Amniotic stem cell (primary cell): ENCODE data around the gene AFAP1.

Experiments used
- DNase-seq: peaks from one replicate; lab custom pipeline; 2025; lab: John Stamatoyannopoulos, UW

AFAP1 gene

DNA sequence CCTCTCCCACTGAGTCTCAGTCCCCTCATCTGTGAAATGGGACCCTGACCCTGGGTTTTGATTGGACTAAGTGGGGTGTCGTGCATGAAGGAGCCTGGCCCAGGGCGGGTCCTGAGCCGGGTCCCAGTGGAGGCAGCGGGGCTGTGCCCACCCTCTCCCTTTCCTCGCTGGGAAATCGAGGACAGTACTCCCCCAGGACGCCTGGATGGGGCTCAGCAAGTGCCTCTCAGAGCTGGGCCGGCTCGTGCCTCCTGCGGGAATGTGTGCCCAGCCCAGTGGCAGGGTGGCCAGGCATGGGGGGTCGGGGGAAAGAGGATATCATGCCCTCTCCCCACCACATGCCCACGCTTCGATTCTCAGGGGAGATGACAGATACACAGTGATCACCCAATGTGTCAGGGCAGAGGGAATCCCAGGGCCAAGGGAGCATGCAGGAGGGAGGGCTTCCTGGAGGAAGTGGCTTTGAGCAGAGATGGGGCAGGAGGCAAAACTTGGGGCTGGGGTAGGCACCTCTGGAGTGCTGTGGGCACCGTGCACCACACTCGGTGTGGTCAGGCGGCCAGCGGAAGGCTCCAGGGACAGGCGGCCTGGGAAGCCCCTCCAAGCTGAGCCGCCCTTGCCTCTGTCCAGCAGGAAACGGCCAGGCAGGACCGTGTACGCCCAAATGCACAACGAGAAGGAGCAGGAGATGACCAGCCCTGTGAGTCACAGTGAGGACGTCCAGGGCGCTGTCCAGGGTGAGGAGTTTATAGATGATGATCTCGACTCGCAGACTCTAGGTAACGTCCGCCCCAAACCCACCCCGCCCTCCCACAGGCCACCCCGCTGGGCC is 203.0 kb downstream of the AFAP1 start:
- no peak for DNase-seq

DNA sequence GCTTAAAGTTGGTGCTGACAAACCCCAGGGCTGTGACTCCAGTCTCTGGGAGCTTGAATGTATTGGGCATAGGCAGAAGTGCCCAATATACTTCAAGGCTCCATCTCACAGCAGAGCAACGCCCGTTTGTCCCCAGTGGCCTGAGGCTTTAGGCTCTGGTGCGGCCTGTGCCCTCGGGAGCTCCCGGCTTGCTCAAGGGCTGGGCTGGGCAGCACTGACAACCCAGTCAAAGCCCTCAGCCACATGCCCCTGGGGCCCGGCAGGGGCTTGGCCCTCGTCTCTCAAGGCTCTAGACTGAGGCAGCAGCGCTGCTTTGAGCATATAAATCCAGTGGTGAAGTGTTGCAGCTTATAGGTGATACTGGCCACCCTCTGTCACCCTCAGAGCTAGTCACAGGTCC is 203.7 kb downstream of the AFAP1 start:
- no peak for DNase-seq

DNA sequence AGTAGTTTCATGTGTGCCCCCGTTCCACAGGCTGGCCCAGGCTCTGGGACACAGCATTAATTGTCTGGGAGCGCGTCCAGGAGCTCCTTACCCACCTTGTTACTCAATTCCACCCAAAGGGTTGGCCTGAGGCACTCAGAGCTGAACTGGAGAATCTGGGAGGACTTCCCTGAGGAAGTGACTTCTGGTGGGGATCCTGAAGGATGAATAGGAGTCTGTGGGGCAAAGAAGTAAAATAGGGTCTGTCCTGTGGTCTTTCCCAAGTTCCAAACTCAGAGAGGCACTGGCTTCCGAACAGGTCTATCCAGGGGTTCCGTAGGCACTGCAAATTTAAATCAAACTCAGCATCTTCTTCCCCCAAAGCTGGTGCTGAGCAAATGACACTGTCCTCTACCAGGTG is 204.3 kb downstream of the AFAP1 start:
- DNase-seq = no peak

- DNase-seq = no peak
These were observed 204.9 kb downstream of the AFAP1 start for GRCh38 chr4:7734651-7735260.

DNA sequence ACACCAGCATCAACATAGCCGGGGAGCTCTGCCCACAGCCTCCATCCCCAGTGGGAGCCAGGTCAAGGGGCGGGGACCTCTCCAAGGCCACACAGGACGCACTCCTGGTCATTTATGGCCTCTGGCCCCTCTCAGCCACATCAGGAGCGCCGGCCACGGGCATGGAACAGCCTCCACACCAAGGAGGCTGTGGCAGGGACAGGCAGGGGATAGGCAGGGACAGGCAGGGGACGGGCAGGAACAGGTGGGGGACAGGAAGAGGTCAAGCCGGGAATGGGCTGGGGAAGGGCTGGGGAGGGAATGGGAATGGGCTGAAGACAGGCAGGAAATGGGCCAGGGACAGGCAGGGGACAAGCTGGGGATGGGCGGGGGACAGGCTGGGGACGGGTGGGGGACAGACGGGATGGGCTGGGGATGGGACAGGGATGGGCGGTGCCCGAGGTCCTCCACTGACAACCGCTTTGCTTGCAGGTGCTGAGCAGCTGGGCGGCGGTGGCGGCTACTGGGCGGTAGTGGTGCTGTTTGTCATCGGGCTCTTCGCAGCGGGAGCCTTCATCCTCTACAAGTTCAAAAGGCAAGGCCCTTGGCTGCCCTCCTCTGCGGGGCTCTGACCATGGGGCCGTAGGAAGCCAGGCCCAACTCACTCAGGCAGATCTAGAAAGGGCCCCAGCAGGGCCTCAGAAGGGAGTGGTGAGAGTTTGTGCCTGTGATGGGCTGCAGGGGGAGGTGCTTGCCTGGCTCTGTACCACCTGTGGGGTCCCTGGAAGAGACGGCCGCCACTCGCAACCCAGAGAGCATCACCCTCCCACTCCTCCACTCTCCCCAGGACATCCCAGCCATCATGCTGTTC is 205.6 kb downstream of the AFAP1 start:
- no peak for DNase-seq

- no peak for DNase-seq
These were observed 206.5 kb downstream of the AFAP1 start for GRCh38 chr4:7733201-7733600.

DNA sequence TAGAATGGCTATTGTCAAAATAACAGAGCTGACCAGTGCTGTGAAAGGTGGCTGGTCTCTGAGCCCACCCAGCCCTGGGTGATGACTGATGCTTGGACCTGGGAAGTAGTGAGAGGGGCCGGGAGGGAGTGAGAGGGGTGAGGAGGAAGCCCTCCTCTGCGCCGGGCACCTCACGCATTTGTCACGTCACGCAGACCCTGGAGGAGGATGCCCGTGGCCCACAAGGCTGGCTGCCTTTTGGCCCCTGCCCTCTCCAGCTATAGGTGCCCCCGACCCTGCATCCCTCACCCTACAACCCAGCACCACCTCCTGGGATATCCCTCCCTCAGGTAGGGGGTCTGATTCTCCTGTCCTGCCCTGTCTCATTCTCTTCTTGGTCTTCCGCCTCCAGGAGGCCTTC is 207.4 kb downstream of the AFAP1 start:
- DNase-seq = no peak

DNA sequence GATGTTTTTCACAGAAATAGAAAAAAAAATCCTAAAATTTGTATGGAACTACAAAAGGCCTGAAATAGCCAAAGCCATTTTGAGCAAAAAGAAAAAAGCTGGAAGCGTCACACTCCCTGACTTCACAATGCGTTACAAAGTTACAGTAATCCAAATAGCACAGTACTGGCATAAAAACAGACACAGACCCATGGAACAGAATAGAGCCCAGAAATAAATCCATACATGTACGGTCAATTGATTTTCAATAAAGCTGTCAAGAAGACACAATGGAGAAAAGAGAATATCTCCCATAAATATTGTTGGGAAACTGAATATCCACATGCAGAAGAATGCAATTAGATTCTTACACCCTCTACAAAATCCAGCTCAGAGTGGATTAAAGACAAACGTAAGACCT is 208.2 kb downstream of the AFAP1 start:
- DNase-seq = no peak

GRCh38 chr4:7727749-7728148 is 211.9 kb downstream of the AFAP1 start:
- no peak for DNase-seq

DNA sequence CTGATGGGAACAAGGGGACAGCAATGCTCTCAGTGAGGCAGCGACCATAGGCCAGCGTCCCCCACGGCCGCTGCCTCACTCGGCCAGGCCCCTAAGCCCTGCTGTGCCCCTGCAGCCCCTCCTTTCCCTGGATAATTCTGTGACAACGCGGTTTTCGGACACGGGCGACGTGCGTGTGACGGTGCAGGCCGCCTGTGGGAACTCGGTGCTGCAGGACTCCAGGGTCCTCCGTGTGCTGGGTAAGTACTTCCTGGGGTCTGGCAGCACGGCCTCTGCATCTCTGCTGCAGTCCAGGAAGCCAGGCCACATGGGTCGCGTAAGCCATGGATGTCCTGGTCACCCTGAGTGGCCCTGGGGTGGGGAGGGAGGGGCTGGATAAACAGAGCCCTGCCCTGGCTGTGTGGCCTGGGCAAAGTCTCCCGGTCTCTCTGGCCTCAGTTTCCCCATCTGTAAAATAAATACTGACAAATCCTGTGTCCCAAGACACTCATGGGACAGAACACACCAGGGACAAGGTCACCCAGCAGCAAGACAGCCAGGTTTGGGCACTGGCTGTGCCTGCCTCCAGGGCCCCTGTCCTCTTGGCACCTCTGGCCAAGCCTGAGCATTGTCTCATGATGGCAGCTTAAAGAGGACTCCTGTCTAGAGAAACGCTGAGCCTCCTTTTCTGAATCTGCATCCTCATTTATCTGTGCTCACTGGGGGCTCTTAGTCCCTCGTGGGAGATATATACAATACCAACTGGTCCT is 212.8 kb downstream of the AFAP1 start:
- DNase-seq = no peak

- DNase-seq = no peak
These were observed 213.7 kb downstream of the AFAP1 start for GRCh38 chr4:7725951-7726350.

GRCh38 chr4:7723625-7724024 is 216.0 kb downstream of the AFAP1 start:
- DNase-seq = no peak

- no peak for DNase-seq
These were observed 216.8 kb downstream of the AFAP1 start for GRCh38 chr4:7722766-7723387.

GRCh38 chr4:7721984-7722551 is 217.6 kb downstream of the AFAP1 start:
- DNase-seq = no peak

GRCh38 chr4:7719354-7720174 is 220.1 kb downstream of the AFAP1 start:
- no peak for DNase-seq

DNA sequence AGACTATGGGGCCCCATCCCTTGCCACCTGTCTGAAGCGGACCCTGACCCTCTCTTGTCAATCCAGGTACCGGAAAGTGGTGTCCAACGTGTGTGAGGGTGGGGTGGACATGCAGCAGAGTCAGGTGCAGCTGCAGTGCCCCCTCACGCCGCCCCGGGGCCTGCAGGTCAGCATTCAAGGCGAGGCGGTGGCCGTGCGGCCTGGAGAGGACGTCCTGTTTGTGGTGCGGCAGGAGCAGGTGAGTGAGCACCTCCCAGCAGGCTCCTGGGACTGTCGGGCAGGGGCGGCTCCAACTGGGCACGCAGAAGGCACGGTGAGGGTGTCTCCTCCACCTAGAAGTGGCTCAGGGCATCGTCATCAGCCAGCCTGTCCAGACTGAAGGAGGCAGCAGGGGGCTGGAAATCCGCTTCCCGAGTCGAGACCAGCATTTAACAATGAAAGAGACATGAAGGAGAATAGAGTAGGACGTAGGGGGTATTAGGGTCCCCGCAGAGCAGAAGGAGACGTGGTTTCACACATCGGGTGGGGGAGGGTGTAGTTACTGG is 221.6 kb downstream of the AFAP1 start:
- DNase-seq = no peak

GRCh38 chr4:7717161-7717560 is 222.5 kb downstream of the AFAP1 start:
- DNase-seq = no peak

DNA sequence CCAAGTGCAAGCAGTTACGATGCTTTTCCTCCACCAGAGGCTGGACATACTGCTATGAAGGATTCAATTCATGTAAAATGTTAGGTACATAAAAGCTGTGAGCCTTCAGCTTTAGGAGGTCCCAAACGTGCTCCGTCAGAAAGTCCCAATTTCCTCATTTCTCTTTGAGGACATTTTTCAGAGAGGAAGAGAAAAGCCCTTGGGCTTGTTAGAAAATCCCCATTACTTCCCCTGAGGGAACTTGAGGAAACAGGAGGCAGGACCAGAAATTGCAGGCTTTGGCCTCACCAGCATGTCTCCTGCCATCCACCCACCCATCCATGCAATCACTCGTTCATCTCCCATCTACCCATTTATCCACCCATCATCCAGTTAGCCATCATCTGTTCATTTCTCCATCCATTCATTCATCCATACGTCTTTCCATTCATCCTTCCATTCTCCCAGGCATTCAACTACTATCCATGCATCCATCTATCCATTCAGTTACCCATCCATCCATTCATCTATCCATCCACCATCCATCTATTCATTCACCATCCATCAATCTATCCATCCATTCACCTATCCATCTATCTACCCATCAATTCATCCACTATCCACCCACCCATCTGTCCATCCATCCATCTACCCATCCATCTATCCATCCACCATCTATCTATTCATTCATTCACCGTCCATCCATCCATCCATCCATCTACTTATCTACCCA is 223.5 kb downstream of the AFAP1 start:
- no peak for DNase-seq

DNA sequence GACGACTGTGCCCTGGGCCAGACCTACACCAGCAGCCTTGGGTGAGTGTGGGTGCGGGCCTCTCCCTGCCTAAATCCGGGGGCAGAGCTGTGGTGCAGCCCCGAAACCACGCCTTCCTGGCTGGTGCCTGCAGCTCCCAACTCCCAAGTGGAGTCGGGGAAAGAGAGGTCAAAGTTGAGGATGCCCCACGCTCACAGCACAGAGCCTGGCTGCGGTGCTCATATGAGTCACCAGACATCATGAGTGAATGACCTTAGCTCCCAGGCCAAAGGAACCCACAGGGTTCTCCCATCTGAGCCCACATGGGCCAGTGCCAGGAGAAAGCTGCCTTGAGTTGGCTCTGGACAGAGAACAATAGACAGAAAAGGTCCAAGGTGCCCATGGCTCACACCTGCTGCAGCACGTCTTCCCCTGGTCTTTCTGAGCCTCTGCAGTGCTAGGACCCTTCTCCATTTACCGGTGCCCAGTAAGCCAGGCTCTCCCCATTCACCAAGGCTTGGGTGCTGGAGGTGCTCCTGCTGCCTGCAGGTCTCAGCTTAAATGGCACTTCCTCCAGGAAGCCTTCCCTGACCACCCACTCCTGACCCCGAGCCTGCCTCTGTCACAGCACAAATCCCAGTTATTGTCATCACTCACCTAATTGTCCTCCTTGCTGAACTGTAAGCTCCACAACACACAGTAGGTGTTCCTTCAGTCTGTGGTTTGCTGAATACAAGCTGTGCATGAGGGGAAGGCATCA is 224.2 kb downstream of the AFAP1 start:
- DNase-seq = no peak
